HCT116 (cell line): ENCODE measurements around the gene SARS2. TPM values are rescaled to one million over a fixed set of nuclear protein-coding genes. Genes with fewer than 3 reads are reported as not detected.

ENCODE experiments used
- ATAC-seq: fragments of 200-7000 bp; cut with Tn5 transposase; 2 replicates; pipeline ENCODE4 v1.9.1; 2020; ENCODE audit warnings: mild to moderate bottlenecking, moderate library complexity
- BruUV-seq: library from RNA; stranded (reverse); fragments of 400-500 nt; replicated peaks from 2 replicates; lab custom pipeline; 2021; lab: Mats Ljungman, UMichigan
- CTCF ChIA-PET: fragments of 300-600 bp; sonication (Branson Sonifier 250); formaldehyde crosslinking; loops from one replicate; lab custom pipeline; 2021; ENCODE audit warnings: antibody characterized with exemption; lab: Charles Lee
- POLR2A ChIA-PET: fragments of 300-600, 350-600 bp; sonication (Branson Sonifier 250); formaldehyde crosslinking; loops from one replicate; lab custom pipeline; 2021; ENCODE audit warnings: antibody characterized with exemption; lab: Charles Lee
- RAD21 ChIA-PET, 2 experiments: fragments of 300-600 bp; sonication (Branson Sonifier 250); formaldehyde crosslinking; loops; one replicate each; lab custom pipeline; 2023; ENCODE audit warnings: low total read pairs in 2 of 2; ENCODE audit not compliant: uncharacterized antibody in 2 of 2, unreplicated experiment in 2 of 2, low non-redundant PET in 1 of 2; lab: Charles Lee
- DNase-seq: peaks from one replicate; pipeline ENCODE4 v3.0.0-alpha.2; 2010; ENCODE audit warnings: low read depth, low spot score
- H2AFZ ChIP-seq: fragments of 200-600 bp; shearing (Covaris generic), sonication (generic); 2 replicates; pipeline ENCODE4 v1.6.1; 2017; ENCODE audit warnings: low read depth, mixed run types, mixed read lengths, antibody characterized with exemption, low read length; ENCODE audit not compliant: poor library complexity, severe bottlenecking
- H3K27ac ChIP-seq: 2 replicates; pipeline ENCODE4 v1.5.1; 2012; ENCODE audit warnings: low read depth, low read length
- H3K27me3 ChIP-seq: fragments of 200-600 bp; sonication (generic); 2 replicates; pipeline ENCODE4 v1.6.1; 2016; ENCODE audit warnings: mixed run types, low read length, mixed read lengths; ENCODE audit not compliant: insufficient read depth
- H3K36me3 ChIP-seq, 2 experiments: fragments of 200-500 bp in 1 of 2; fragments of 200-600 bp in 1 of 2; sonication (Bioruptor generic) in 1 of 2; sonication (generic) in 1 of 2; 2 replicates each; pipeline versions ENCODE4 v1.5.1 to v1.6.1; 2014 to 2016; ENCODE audit warnings: low read length in 2 of 2, inconsistent platforms in 1 of 2, mixed read lengths in 1 of 2, mixed run types in 1 of 2; ENCODE audit not compliant: insufficient read depth in 2 of 2, control insufficient read depth in 1 of 2
- H3K4me1 ChIP-seq, 2 experiments: fragments of 200-600 bp in 1 of 2; sonication (generic) in 1 of 2; 2 replicates each; pipeline versions ENCODE4 v1.5.1 to v1.6.1; 2012 to 2017; ENCODE audit warnings: low read length in 2 of 2, inconsistent platforms in 1 of 2, mild to moderate bottlenecking in 1 of 2, mixed read lengths in 1 of 2, mixed run types in 1 of 2, moderate library complexity in 1 of 2; ENCODE audit not compliant: insufficient read depth in 2 of 2, control insufficient read depth in 1 of 2
- H3K4me2 ChIP-seq: fragments of 200-600 bp; sonication (generic); 2 replicates; pipeline ENCODE4 v1.6.1; 2017; ENCODE audit warnings: mixed run types, low read length, mixed read lengths
- H3K4me3 ChIP-seq, 2 experiments: fragments of 200-600 bp in 1 of 2; sonication (generic) in 1 of 2; replicated peaks in 1 of 2; 2 replicates each; pipeline ENCODE4 v1.5.1; 2011 to 2016; ENCODE audit warnings: low read length in 2 of 2, control low read depth in 1 of 2, low read depth in 1 of 2, mild to moderate bottlenecking in 1 of 2, mixed read lengths in 1 of 2, mixed run types in 1 of 2
- H3K79me2 ChIP-seq: fragments of 200-600 bp; sonication (generic); 2 replicates; pipeline ENCODE4 v1.6.1; 2017; ENCODE audit warnings: mild to moderate bottlenecking, mixed run types, low read length, moderate library complexity, mixed read lengths; ENCODE audit not compliant: insufficient read depth
- H3K9ac ChIP-seq: fragments of 200-600 bp; sonication (generic); 2 replicates; pipeline ENCODE4 v1.6.1; 2016; ENCODE audit warnings: low read length, mixed read lengths
- H3K9me2 ChIP-seq: fragments of 200-600 bp; sonication (generic), shearing (Covaris generic); 2 replicates; pipeline ENCODE4 v1.6.1; 2017; ENCODE audit warnings: mixed run types, mild to moderate bottlenecking, moderate library complexity; ENCODE audit not compliant: insufficient read depth
- H3K9me3 ChIP-seq, 2 experiments: fragments of 200-500 bp in 1 of 2; fragments of 200-600 bp in 1 of 2; sonication (Bioruptor generic) in 1 of 2; sonication (generic) in 1 of 2; 2 replicates each; pipeline ENCODE4 v1.6.1; 2014 to 2017; ENCODE audit warnings: low read length in 2 of 2, mixed read lengths in 2 of 2, inconsistent platforms in 1 of 2, low read depth in 1 of 2, mild to moderate bottlenecking in 1 of 2, mixed run types in 1 of 2, moderate library complexity in 1 of 2; ENCODE audit not compliant: control insufficient read depth in 1 of 2, insufficient read depth in 1 of 2
- H4K20me1 ChIP-seq: fragments of 200-600 bp; sonication (generic), shearing (Covaris generic); 2 replicates; pipeline ENCODE4 v1.6.1; 2017; ENCODE audit warnings: mixed run types, mild to moderate bottlenecking, moderate library complexity; ENCODE audit not compliant: insufficient read depth
- CBX3 ChIP-seq: IDR thresholded peaks from 2 replicates; pipeline ENCODE4 v1.6.1; 2012; ENCODE audit warnings: low read depth
- CEBPB ChIP-seq: IDR thresholded peaks from 2 replicates; pipeline ENCODE4 v1.6.1; 2012; ENCODE audit warnings: low read depth
- CTCF ChIP-seq, 3 experiments: fragments of 200-600 bp in 1 of 3; sonication (generic) in 1 of 3; IDR thresholded peaks in 2 of 3; conservative IDR thresholded peaks in 1 of 3; 2 replicates each; pipeline ENCODE4 v1.5.1; 2012 to 2017; ENCODE audit warnings: low read depth in 2 of 3, low read length in 2 of 3, antibody characterized with exemption in 1 of 3, borderline replicate concordance in 1 of 3, control low read depth in 1 of 3, mild to moderate bottlenecking in 1 of 3, mixed read lengths in 1 of 3, mixed run types in 1 of 3, moderate library complexity in 1 of 3; ENCODE audit not compliant: insufficient read depth in 1 of 3
- ELF1 ChIP-seq: IDR thresholded peaks from 2 replicates; pipeline ENCODE4 v1.6.1; 2012; ENCODE audit warnings: low read depth, borderline replicate concordance
- EZH2 ChIP-seq: fragments of 200-600 bp; sonication (generic); IDR thresholded peaks from 2 replicates; pipeline ENCODE4 v1.6.1; 2017; ENCODE audit warnings: antibody characterized with exemption, mixed run types
- EZH2phosphoT487 ChIP-seq: fragments of 200-600 bp; IDR thresholded peaks from 2 replicates; pipeline ENCODE4 v1.6.1; 2018; ENCODE audit warnings: antibody characterized with exemption, borderline replicate concordance
- JUND ChIP-seq: IDR thresholded peaks from 2 replicates; pipeline ENCODE4 v1.6.1; 2012
- MAX ChIP-seq: IDR thresholded peaks from 2 replicates; pipeline ENCODE4 v1.6.1; 2012
- POLR2A ChIP-seq: IDR thresholded peaks from 2 replicates; pipeline ENCODE4 v1.7.0; 2011; ENCODE audit warnings: borderline replicate concordance; ENCODE audit not compliant: insufficient read depth, insufficient read length; ENCODE audit errors: extremely low read depth
- POLR2AphosphoS5 ChIP-seq: IDR thresholded peaks from 2 replicates; pipeline ENCODE4 v1.6.1; 2011; ENCODE audit warnings: mild to moderate bottlenecking, low read depth, low read length, moderate library complexity
- RAD21 ChIP-seq: IDR thresholded peaks from 2 replicates; pipeline ENCODE4 v1.6.1; 2012; ENCODE audit warnings: low read depth, mild to moderate bottlenecking
- REST ChIP-seq: IDR thresholded peaks from 2 replicates; pipeline ENCODE4 v1.6.1; 2012; ENCODE audit warnings: low read depth
- SIN3A ChIP-seq: IDR thresholded peaks from 2 replicates; pipeline ENCODE4 v1.6.1; 2012; ENCODE audit warnings: low read depth
- SP1 ChIP-seq: IDR thresholded peaks from 2 replicates; pipeline ENCODE4 v1.6.1; 2012; ENCODE audit warnings: low read depth
- SRF ChIP-seq: IDR thresholded peaks from 2 replicates; pipeline ENCODE4 v1.6.1; 2012; ENCODE audit warnings: low read depth
- TCF7L2 ChIP-seq: IDR thresholded peaks from 2 replicates; pipeline ENCODE4 v1.7.0; 2011; ENCODE audit warnings: borderline replicate concordance, inconsistent platforms; ENCODE audit not compliant: insufficient read depth, insufficient read length; ENCODE audit errors: extremely low read depth
- YY1 ChIP-seq: IDR thresholded peaks from 2 replicates; pipeline ENCODE4 v1.6.1; 2011; ENCODE audit warnings: low read length, low read depth, moderate library complexity, mild to moderate bottlenecking; ENCODE audit not compliant: insufficient replicate concordance; ENCODE audit errors: extremely low read depth
- ZBTB33 ChIP-seq: IDR thresholded peaks from 2 replicates; pipeline ENCODE4 v1.6.1; 2011; ENCODE audit warnings: mild to moderate bottlenecking, low read length, moderate library complexity; ENCODE audit not compliant: insufficient replicate concordance; ENCODE audit errors: extremely low read depth
- ZFX ChIP-seq: fragments of 450-650 bp; IDR thresholded peaks from 2 replicates; pipeline ENCODE4 v1.6.1; 2017
- ZNF274 ChIP-seq: fragments of 200-500 bp; sonication (Bioruptor generic); IDR thresholded peaks from 2 replicates; pipeline ENCODE4 v1.6.1; 2014; ENCODE audit warnings: mild to moderate bottlenecking, low read depth, low read length, inconsistent platforms
- intact Hi-C: fragments of 100-400 bp; cut with micrococcal nuclease; formaldehyde crosslinking; loops from 2 replicates; pipeline ENCODE4 v1.10.0; 2022
- total RNA-seq: library from RNA; stranded (reverse); gene quantifications from one replicate; pipeline ENCODE4 v1.2.1, GENCODE V29; 2021; ENCODE audit not compliant: unreplicated experiment

The SARS2 gene
- total RNA-seq, 1 experiment from 2014 or later = 58.2 TPM

- Histone ChIP-seq H3K9me3 (peaks cover 0 to 5% of the 10 kb centered on the region in 2 experiments; a peak in 1 of 4 replicates), H3K9ac (peak overlapping the region; percentile 74), H2AFZ (no peak overlapping the region), H3K27ac (no peak overlapping the region; the same call in 1 of the 2 replicates), H3K9me2 (no peaks in the 10 kb centered on the region), H3K4me3 (peak overlapping the region; percentile 68 to 85), H3K36me3 (peaks cover 0 to 5% of the 10 kb centered on the region in 2 experiments; a peak in 1 of 4 replicates), H3K27me3 (no peaks in the 10 kb centered on the region), H3K4me2 (peak overlapping the region; percentile 79), H3K4me1 (peaks cover 0 to 18% of the 10 kb centered on the region in 2 experiments; a peak in 2 of 4 replicates)
- ChIA-PET RAD21 (no interaction called here), CTCF (interaction anchor here (1.3 to 1.5 kb wide), 3 partner anchors 13 to 498 kb away, joined by 4 to 10 read pairs (median 5); partner anchors contain the start of gene FAM98C)
- DNase-seq = no peak
- BruUV-seq = no TSS peak
- intact Hi-C loops = no loop called here
- TF ChIP-seq RAD21 (no peak), ELF1 (no peak), ZFX (no peak), MAX (no peak), SRF (no peak), CEBPB (no peak), ZNF274 (no peak), ZBTB33 (no peak), EZH2phosphoT487 (no peak), EZH2 (no peak), YY1 (no peak), TCF7L2 (no peak), POLR2AphosphoS5 (no peak), JUND (no peak), POLR2A (no peak), SIN3A (no peak), REST (no peak), SP1 (no peak), CBX3 (no peak), CTCF (IDR thresholded peaks at IDR 0.05 in 2 of 3, conservative IDR thresholded peaks at IDR 0.05 in 1 of 3; ENCODE audit: borderline replicate concordance in 1 of 3, insufficient read depth in 1 of 3, low read depth in 2 of 3, low read length in 2 of 3) (no peak)
- TF ChIP-seq, all 23 proteins: peak for 0
- POLR2A ChIA-PET = interaction anchor here (1.2 to 1.7 kb wide), 4 partner anchors 13 to 30 kb away, joined by 3 to 7 read pairs (median 4); partner anchors contain the start of genes MRPS12, RINL and SARS2
- no peak for ATAC-seq
- H3K79me2 ChIP-seq = peaks cover 20% of the 10 kb centered on the region
- no peaks in the 10 kb centered on the region for H4K20me1 ChIP-seq
Measured at GRCh38 chr19:38900743-38901190, 29.8 kb downstream of the SARS2 start.
